ENCODE measurements around the gene DLX1.
"Not testable (repeated sequence)": the region's sequence is repeated elsewhere in the genome, so short reads cannot be mapped to it uniquely, and the experiment has no call there.

DLX1 gene

DNA sequence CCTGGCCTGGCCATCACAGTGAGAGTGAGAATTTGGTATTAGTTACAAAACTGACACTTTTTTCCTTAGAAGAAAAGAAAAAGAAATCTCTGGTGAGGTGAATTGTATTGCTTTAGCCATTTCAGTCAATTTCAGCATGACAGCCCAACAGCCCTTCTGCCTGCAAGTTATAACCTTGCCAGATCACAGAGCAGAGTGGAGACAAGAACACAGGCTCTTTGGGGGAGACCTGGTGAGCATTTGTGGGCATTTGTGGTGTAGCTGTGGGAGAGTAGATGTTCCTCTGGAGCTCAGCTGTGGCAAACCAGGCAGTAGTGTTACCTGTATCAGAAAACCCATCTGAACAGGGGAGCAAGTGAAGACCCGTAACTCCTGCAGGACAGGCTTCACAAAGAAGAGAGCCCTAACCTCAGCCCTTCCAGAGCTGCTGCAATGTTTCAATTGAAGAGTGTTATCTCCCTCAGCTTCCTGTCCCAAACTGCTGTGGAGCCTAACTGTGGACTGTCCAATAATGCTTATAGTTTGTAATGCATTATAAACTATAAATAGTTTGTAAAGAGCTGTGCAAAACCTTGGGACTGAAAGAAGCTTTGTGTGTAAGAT, 22.8 kb upstream of the DLX1 start:
- DNase-seq, result no peak
- in situ Hi-C loops (cut with MboI; ENCODE audit: low pct_unique_long_range_greater_than_20kb, low sequenced_read_pairs), result no loop called here

DNA sequence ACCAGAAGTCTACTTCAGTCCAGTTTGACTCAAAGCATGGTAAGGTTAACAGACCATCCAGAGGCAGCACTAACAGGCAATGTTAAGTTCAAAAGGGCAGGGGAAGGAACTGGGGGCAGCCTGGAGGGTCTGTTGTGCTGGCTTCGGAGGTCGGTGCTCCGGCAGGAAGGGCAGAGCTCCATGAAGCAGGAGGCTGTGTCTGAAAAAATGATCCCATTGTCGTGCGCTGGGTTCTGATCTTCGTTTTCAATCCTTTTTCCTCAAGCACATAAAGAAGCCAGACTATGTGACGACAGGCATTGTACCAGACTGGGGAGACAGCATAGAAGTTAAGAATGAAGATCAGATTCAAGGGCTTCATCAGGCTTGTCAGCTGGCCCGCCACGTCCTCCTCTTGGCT, 21.9 kb upstream of the DLX1 start:
- in situ Hi-C loops (cut with MboI; ENCODE audit: low pct_unique_long_range_greater_than_20kb, low sequenced_read_pairs), result no loop called here

DNA sequence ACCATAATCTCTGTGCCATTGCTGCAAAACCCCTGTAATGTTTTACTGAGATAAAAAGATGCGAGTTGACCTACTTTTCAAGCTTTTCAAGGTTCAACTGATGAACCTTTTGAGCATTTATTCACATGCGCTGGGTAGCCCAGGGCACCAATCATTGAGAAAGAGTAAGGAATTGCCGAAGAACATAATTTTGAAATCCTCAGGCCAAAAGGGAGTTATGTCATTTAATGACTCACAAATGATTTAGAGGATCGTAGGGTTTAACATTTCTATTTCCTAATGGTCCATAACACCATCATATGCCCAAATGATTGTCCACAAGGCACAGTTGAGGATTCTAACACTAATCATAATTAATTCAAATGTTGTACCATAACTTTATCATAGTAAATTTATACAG, 20.2 kb upstream of the DLX1 start:
- in situ Hi-C loops (cut with MboI; ENCODE audit: low pct_unique_long_range_greater_than_20kb, low sequenced_read_pairs), result no loop called here
- no peak for DNase-seq

More for the DNA sequence above, 21.9 kb upstream of the DLX1 start:
- no peak for DNase-seq

DNA sequence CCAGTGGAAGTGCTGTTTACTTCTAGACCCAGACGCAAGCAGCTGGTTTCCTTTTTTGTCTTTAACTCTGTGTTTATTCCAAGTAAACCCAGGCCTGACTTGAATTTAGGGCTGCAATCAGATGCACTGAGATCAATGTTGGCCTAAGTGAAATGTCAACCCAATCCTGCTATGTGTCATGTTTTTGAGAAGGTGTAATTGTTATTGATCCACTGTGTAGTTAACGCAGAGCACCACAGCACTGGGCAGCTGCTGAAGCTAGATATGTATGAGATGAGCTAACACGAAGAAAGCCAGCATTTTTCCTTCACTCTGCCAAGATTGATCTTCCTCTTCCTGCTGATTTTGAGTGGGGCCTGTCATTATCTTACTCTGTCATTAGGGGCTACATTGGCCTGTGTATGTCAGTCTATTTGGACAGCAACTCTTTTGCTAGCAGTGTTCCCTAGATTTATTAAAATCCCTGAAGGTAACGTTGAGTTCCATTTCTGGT, 18.9 kb upstream of the DLX1 start:
- no peak for DNase-seq
- in situ Hi-C loops (cut with MboI; ENCODE audit: low pct_unique_long_range_greater_than_20kb, low sequenced_read_pairs), result no loop called here

DNA sequence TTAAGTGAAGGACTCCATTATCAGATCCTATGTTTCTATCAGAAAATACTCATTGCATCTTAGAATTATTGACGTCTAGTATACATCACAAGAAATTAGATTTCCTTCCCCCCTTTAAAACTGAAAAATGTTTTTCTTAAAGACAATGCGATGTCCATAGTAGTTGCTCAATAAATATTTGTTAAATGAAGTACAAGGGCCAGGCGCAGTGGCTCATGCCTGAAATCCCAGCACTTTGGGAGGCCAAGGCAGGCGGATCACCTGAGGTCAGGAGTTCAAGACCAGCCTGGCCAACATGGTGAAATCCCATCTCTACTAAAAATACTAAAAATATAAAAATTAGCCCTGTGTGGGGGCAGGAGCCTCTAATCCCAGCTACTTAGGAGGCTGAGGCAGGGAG, 17.4 kb upstream of the DLX1 start:
- DNase-seq; in situ Hi-C loops (cut with MboI; ENCODE audit: low pct_unique_long_range_greater_than_20kb, low sequenced_read_pairs): not testable (repeated sequence)

DNA sequence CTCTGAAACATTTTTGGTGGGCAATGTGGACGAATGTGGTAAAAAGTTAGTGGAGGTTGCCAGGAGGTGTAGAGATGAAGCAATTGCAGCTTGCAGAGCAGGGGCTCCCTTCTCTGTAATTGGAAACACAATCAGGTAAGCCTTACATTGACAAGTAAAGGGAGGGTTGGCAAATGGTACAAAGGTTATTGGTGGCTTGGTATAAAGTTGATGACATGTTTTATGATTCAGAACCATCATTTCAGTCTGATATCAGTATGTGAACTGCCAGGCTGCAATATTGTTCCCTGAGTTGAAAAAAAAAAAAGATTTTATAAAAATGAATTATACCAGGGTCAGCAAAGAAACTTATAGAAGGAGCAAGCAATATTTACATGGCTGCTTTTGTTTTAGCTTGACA, 14.4 kb upstream of the DLX1 start:
- in situ Hi-C loops (cut with MboI; ENCODE audit: low pct_unique_long_range_greater_than_20kb, low sequenced_read_pairs), result no loop called here
- DNase-seq, result no peak

DNA sequence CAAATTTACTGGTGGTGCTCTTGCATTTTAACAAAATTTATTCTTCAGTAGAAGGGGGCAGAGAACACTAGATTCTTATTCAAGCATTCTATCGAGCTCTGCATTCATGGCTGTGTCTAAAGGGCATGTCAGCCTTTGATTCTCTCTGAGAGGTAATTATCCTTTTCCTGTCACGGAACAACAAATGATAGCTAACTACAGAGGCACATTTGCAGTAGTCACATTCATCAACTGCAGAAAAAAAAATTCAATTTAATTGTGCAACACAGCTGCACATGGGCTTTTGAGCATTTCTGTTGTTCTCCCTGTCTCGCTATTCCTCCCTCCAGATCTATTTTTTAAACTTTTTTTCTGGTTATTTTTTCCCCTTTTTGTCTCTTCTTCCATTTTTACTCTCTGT, 13.0 kb upstream of the DLX1 start:
- in situ Hi-C loops (cut with MboI; ENCODE audit: low pct_unique_long_range_greater_than_20kb, low sequenced_read_pairs), result no loop called here

DNA sequence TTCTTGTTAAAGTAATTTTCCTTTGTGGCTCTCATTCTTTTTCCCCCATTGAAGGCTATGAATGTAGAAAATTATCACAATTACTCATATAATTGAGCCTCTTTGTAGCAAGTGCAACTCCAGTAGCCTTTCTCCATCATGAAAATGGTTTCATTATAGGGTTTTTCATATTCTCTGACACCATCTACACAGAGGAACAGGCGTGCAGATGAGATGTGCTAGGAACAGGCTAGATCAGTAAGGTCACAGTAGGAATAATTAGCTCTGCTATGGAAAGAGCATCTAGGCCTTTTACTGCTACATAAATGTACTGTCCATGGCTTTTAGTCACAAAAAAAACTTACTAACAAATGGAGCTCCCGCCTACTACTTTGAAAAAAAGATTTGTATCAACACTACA, 12.6 kb upstream of the DLX1 start:
- in situ Hi-C loops (cut with MboI; ENCODE audit: low pct_unique_long_range_greater_than_20kb, low sequenced_read_pairs), result no loop called here
- DNase-seq, result no peak

More for the DNA sequence above, 13.0 kb upstream of the DLX1 start:
- DNase-seq, result no peak

DNA sequence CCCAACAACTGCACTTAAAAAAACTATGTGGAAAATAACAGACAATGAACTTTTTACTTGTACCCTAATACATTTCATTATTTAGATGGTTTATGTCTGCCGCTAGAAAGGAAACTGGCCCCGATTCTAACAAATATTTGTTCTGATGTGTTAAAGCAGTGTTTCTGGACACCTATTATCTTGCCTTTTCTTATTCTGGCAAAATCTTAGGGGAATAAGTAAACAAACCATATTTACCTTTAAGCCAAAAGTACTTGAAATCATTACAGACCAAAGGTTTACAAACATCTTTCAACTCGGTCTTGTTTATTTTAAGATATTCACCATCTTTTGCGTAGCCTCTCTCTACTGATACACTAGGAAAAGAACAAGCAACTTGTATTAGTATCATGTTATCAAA, 11.8 kb upstream of the DLX1 start:
- no peak for DNase-seq
- in situ Hi-C loops (cut with MboI; ENCODE audit: low pct_unique_long_range_greater_than_20kb, low sequenced_read_pairs), result no loop called here

DNA sequence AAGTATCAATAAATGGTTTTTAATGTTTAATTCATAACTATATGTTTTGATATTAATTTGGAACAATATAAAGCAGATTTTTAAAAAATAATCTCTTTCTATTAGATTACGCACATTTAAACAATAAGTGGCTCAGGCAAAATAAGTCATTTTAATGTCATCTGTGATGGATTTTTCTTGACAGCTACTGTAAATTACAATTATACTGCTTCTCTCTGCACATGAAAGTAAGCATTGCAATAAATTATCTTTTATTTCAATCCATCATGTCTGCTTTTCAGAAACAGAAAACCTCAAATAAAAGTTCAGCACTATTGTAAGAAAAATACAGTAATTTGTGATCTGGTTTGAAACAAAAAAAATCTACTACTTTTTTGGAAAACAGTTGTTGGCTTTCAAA, 11.1 kb upstream of the DLX1 start:
- DNase-seq, result no peak
- in situ Hi-C loops (cut with MboI; ENCODE audit: low pct_unique_long_range_greater_than_20kb, low sequenced_read_pairs), result no loop called here

DNA sequence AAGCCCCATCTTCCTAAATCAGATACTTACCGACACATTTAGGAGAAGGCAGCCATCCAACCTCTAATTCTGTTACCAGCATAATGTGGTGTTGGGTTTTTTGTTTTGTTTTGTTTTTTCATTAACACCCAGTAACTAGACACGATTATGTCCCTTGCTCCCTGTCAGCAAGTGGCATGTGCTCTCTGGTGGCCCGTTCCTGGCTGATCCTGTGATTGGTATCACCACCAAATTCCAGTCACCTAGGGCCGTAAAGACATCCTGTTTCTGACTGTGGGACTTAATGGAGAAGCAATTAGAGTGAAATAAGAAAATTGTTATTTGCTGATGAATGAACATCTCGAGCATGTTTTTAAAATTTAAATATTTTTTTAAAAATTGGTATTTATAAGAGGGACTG, 5.9 kb upstream of the DLX1 start:
- in situ Hi-C loops (cut with MboI; ENCODE audit: low pct_unique_long_range_greater_than_20kb, low sequenced_read_pairs), result no loop called here
- DNase-seq, result no peak

DNA sequence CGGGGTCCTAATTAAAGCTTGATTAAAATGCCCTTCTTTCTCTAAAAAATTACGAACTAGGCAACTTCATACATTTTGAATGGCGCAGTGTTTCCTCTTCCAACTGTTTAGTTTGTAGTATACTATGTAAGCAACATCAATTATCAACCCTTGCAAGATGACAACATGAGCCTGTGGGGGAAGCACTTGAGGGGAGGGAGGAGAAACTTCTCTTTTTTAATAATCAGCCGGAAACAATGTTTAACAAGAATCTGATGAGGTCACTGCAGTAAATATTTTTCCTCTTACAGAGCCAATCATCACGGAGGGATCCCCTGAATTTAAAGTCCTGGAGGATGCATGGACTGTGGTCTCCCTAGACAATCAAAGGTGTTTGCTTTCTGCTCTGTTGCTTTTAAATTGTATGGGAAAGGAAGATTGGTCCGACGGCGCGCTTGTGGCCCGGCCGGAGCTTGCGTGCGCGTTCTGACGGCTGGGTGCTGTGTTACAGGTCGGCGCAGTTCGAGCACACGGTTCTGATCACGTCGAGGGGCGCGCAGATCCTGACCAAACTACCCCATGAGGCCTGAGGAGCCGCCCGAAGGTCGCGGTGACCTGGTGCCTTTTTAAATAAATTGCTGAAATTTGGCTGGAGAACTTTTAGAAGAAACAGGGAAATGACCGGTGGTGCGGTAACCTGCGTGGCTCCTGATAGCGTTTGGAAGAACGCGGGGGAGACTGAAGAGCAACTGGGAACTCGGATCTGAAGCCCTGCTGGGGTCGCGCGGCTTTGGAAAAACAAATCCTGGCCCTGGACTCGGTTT, 5.3 kb upstream of the DLX1 start:
- in situ Hi-C loops (cut with MboI; ENCODE audit: low pct_unique_long_range_greater_than_20kb, low sequenced_read_pairs), result no loop called here
- peak; percentile 76 for DNase-seq

DNA sequence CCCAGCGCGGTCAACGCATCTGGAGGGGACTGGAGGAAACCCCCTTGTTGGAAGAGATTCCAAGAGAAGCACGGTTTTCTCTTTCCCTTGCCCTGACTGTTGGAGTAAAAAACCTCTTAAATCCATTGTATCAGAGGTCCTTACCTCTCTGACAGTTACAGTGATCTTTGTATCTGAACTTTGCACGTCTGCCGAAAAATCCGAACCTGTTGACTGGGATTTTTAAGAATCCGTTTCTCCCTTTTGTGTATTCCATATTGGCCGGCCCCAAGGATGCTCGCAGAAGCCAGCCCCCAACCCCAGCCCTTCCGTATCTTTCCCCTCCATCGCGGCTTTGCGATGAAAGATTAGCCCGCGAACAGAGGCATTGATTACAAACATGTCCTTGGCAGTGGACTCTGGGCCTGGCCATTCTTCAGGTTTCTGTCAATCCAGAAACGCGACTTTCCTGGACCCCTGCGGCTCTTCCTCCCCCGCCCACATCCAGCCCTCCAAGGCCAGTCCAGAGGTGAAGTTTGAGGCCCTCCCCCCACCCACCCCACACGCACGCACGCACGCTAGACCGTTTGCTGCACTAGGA, 4.6 kb upstream of the DLX1 start:
- in situ Hi-C loops (cut with MboI; ENCODE audit: low pct_unique_long_range_greater_than_20kb, low sequenced_read_pairs), result no loop called here
- no peak for DNase-seq

DNA sequence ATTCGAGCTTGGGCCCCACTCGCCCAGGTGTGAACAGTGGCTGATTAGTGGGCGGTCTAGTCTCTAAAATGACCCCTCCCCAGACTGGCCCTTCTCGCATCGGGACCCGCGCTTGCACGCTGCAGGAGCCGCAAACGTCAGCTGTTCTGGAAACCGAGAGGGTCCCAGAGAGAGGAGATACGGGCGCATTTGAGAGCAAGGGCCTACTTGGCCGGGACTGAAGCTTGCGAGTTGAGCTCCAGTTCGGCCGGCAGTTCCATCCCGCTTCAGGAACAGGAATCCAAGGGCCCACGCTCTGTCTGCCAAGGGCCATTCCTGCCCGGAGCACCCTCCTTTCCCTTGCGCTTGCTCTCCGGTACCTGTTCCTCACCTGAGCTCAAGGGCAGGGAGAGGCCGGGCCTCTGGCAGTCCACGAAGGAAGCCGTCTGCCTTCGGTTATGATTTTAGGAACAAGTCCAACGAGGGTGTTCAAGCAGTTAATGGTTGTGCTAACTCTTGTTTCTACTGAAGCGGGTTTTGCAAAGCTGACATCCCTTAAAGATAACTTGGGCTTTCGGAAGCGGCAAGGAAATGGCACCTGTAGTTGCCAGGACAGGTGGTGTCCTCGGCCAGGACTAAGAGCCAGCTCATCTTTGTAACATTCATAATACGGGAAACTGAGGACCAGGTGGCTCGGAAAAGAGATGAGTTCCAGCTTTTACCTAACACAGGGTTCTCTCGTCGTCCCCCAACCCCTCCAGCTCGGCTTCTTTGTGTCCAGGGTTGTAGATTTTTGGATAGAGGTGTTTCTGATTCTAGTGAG, 3.9 kb upstream of the DLX1 start:
- DNase-seq, result no peak
- in situ Hi-C loops (cut with MboI; ENCODE audit: low pct_unique_long_range_greater_than_20kb, low sequenced_read_pairs), result no loop called here

DNA sequence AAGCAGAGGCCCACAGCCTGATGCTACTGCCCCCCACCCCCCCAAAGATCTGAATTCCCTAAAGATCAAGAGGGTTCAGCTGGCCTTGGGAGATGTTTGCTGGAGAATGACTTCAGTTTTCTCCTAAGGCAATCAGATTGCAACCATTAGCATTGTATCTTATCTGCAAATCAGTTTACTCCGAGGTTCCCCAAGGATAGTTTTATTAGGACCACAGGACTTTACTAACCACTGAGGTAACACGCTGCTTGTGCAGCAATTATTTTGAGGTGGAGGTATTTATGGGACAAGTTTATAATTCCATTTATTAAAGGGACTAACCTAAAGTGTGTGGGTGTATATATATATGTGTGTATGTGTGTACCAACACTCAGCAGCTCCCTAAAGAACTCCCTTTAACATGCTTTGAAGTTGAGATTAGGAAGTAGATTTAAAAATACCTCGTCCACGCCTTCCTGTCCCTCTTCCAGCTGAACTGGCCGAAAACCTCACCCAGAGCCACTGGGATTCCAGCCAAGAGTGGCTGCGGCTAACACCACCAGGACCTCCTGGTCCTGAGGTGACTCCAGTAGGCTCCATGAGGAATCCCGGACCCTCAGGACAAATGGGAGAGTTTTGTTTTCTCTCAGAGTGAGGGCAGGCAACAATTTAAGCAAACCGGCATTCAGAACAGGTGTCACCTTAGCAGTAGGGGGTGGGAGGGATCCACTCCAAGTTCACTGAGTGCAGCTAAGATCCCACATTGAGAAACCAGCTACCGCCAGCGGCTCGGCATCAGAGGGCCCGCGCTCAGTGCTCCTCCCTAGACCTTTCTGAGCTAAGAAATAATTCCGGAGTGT, 3.0 kb upstream of the DLX1 start:
- DNase-seq, result no peak
- in situ Hi-C loops (cut with MboI; ENCODE audit: low pct_unique_long_range_greater_than_20kb, low sequenced_read_pairs), result no loop called here

DNA sequence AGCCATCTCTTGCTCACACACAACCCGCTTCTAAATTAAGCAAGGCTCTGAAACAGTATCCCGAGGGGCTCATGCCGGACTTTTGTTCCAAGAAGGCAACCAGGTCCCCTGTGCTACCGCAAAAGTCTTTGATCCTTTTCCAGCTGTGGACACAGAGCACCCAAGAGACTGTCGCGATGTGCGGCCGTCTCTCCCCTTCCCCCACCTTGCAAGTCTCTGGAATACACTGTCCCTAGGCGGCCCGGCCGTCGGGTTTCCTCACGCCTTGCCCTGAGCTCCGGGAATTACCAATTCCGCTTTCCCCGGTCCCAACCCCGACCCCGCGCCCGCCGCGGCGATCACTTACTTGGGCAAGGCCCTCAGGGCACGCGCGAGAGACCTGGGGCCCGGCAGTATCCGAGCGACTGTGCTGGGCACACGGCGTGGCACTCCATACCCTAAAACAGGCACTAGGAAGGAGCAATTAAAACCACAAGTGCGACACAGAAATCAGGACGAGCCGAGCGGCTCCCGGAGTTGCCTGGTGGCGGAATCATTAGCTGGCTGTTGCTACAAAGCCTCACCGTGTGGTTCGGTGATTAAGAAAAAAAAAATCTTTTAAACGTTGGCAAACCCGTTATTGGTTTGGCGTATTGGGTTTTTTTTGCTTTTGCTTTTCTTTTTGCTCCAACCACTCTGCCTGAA, 2.2 kb upstream of the DLX1 start:
- in situ Hi-C loops (cut with MboI; ENCODE audit: low pct_unique_long_range_greater_than_20kb, low sequenced_read_pairs), result no loop called here
- DNase-seq, result no peak

DNA sequence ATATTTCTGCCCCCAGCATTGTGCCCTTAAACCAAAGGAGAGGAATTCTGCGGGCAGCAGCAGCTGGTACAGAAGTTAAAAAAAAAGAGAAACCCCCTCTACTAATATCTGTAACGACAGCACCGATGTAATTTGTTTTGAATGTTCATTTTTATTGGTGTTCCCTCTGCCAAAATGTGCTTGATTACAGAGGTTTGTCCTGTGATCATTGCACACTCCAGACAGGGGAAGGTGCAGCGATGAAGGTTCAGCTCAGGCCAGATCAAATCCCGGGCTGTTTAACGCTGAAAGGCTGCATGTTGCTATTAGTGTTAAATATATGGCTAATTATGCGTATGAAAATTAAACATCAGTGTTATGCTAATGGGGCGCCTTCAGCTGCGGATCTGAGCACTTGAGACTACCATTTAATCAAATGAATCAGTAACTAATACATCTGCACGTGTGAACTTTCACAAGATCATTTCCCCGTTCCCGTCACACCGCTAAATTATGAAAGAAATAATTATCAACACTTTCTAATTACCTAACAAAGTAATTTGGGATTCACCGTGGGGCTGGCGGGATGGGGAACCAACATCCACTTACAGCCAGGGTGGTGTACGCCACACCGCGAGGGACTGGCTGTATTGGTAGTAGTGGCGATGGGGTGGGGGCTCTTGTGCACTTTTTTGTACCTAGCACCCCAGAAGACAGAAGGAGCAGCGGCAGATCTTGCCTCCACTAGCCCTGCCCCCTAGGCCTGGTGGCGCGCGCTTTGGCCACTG, 1.5 kb upstream of the DLX1 start:
- DNase-seq, result no peak
- in situ Hi-C loops (cut with MboI; ENCODE audit: low pct_unique_long_range_greater_than_20kb, low sequenced_read_pairs), result no loop called here

DNA sequence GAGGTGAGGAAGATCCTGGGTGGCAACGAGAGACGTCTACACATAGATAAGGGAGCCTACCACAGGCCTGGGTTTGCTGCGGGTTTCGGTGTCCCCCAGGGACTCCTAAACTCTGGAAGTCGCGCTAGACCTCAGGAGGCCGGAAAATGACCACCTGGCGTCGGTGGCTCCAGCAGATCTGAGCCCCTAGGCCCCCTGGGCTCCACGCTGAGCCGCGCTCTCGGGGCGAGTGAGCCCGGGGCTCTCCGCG, 987 bp upstream of the DLX1 start:
- DNase-seq, result no peak
- in situ Hi-C loops (cut with MboI; ENCODE audit: low pct_unique_long_range_greater_than_20kb, low sequenced_read_pairs), result no loop called here

All from KBM-7 (cell line).